Ishikawa (cell line): Measurements from ENCODE around the gene CALR.

Experiments
- CEBPB ChIP-seq: IDR thresholded peaks from 2 replicates; pipeline ENCODE4 v1.6.1; 2012
- CREB1 ChIP-seq: IDR thresholded peaks from 2 replicates; pipeline ENCODE4 v1.6.1; 2012; ENCODE audit warnings: low read depth
- EGR1 ChIP-seq: IDR thresholded peaks from 2 replicates; pipeline ENCODE4 v1.6.1; 2012
- EP300 ChIP-seq: IDR thresholded peaks from 2 replicates; pipeline ENCODE4 v1.6.1; 2012; ENCODE audit warnings: borderline replicate concordance
- FOXM1 ChIP-seq: IDR thresholded peaks from 2 replicates; pipeline ENCODE4 v1.6.1; 2012; ENCODE audit warnings: low read depth, borderline replicate concordance
- NFIC ChIP-seq: IDR thresholded peaks from 2 replicates; pipeline ENCODE4 v1.6.1; 2012
- RAD21 ChIP-seq: IDR thresholded peaks from 2 replicates; pipeline ENCODE4 v1.6.1; 2012; ENCODE audit warnings: low read depth
- TAF1 ChIP-seq: IDR thresholded peaks from 2 replicates; pipeline ENCODE4 v1.6.1; 2012; ENCODE audit warnings: low read depth, mild to moderate bottlenecking
- TCF12 ChIP-seq: IDR thresholded peaks from 2 replicates; pipeline ENCODE4 v1.6.1; 2012; ENCODE audit warnings: low read depth
- TEAD4 ChIP-seq: IDR thresholded peaks from 2 replicates; pipeline ENCODE4 v1.6.1; 2012
- YY1 ChIP-seq: IDR thresholded peaks from 2 replicates; pipeline ENCODE4 v1.6.1; 2012; ENCODE audit warnings: low read depth
- ZBTB7A ChIP-seq: IDR thresholded peaks from 2 replicates; pipeline ENCODE4 v1.6.1; 2012; ENCODE audit warnings: low read depth
- TF ChIP-seq, protein P1 (sequence below): IDR thresholded peaks from 2 replicates; pipeline ENCODE4 v1.6.1; 2012
- TF ChIP-seq, protein P2 (sequence below): IDR thresholded peaks from 2 replicates; pipeline ENCODE4 v1.6.1; 2012
- TF ChIP-seq, protein P3 (sequence below): IDR thresholded peaks from 2 replicates; pipeline ENCODE4 v1.6.1; 2012; ENCODE audit warnings: low read depth, mild to moderate bottlenecking

Gene CALR

DNA sequence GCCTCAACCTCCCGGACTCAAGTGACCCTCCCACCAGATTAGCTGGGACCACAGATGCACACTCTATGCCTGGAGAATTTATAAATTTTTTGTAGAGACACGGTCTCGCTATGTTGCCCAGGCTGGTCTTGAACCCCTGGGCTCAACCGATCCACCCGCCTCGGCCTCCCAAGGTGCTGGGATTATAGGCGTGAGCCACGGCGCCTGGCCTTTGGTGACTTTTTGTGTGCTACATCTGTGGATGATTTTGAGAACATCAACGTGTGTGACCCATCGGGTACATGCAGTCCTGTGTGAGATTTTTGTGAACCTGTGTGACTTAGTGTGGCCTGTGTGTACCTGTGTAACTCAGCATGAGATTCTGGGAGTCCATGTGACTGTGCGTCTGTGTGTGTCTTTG is 48.3 kb downstream of the CALR start:
- TF ChIP-seq EGR1 (no peak), YY1 (no peak), FOXM1 (no peak), ZBTB7A (no peak)

DNA sequence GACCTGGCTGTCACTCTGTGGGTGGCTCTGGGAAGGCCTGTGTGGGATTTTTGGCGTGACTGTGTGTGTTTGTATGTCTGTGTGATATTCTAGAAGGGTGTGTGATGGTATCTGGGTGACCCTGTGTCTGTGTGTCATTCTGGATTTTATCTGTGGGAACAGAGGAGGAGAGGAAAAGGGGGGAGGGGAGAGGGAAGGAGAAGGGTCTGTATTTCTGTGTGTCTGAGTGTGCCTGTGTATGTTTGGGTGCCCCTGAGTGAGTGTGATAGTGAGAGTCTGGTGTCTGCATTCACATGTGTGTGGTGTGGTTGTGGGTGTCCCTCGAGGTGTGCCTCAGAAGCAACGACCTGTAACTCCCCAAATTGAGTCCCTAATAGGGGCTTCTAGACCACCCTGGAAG is 48.8 kb downstream of the CALR start:
- no peak for TF ChIP-seq RAD21
- TF ChIP-seq, protein P1, sequence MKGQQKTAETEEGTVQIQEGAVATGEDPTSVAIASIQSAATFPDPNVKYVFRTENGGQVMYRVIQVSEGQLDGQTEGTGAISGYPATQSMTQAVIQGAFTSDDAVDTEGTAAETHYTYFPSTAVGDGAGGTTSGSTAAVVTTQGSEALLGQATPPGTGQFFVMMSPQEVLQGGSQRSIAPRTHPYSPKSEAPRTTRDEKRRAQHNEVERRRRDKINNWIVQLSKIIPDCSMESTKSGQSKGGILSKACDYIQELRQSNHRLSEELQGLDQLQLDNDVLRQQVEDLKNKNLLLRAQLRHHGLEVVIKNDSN = no peak

DNA sequence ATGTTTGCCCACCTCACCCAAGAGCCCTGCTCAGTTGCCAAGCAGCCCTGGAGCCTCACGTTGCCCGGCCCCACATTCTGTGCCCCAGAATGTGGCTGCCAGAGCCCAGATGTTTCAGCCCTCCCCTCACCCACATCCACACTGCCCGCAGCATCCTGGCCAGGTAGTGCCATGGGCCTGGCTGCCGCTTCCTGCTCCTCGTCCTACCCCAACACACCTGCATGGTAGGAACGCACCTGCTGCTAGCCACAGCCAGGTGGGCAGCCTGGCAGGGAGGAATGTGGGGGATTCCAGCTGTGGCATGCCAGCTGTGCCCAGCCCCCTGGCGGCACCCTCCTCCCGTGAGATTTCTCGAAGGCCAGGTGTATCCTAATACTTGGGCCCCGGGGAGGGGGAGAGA is 49.4 kb downstream of the CALR start:
- no peak for TF ChIP-seq CEBPB
- TF ChIP-seq EGR1 = no peak

DNA sequence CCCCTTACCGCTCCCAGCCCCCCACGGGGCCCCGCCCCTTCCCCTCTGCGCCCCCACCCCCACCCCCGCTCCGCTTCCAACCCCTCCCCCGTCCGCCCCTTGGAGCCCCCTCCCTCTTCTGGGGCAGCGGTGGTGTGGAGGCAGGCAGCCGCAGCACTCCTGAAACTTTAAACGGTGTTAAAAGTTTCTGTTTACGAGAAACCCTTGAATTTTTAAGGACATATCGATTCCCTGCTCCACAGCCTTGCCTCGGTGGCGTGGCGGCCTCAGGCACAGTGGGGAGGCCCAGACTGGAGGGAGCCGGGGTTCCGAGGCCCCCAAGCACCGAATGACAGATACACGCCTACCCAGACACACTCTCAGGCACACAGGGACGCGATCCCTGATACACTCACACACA is 52.0 kb downstream of the CALR start:
- TF ChIP-seq TCF12 = no peak

DNA sequence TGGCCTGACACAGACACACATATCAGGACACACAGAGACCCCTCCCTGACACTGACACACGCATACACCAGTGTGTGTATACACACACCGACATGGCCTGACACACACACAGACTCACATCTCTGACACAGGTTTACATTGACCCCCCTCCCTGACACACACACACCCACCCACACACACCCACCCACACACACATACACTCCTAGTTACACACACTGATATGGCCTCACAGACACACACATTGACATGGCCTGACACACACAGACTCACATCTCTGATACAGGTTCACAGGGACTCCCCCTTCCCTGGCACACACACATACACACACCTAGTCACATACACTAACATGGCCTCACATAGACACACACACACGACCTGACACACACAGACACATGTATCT is 52.4 kb downstream of the CALR start:
- TF ChIP-seq CEBPB (no peak), TAF1 (no peak), EP300 (no peak)
- TF ChIP-seq, protein P1 = no peak

DNA sequence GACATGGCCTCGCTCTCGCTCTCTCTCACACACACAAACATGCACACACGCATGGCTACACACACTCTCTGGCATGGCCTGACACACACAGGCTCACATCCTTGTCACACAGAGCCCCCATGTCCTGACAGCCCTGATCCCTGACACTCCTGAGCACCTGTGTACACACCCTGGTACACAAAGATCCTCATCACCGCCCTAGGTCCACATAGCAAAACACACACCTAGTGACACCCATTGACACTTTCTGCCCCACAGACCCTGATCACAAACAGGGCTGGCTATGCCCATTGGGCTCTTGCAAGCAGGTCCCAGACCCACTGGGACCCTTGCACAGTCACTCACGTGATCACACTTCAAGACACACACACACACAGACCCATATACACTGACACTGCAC is 52.9 kb downstream of the CALR start:
- TF ChIP-seq FOXM1 (no peak), ZBTB7A (no peak), CREB1 (no peak), TAF1 (no peak), NFIC (no peak), EGR1 (no peak), TEAD4 (no peak), EP300 (no peak), TCF12 (no peak), YY1 (no peak), CEBPB (no peak), RAD21 (no peak)
- TF ChIP-seq, protein P2, sequence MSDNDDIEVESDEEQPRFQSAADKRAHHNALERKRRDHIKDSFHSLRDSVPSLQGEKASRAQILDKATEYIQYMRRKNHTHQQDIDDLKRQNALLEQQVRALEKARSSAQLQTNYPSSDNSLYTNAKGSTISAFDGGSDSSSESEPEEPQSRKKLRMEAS = no peak
- TF ChIP-seq, protein P3, sequence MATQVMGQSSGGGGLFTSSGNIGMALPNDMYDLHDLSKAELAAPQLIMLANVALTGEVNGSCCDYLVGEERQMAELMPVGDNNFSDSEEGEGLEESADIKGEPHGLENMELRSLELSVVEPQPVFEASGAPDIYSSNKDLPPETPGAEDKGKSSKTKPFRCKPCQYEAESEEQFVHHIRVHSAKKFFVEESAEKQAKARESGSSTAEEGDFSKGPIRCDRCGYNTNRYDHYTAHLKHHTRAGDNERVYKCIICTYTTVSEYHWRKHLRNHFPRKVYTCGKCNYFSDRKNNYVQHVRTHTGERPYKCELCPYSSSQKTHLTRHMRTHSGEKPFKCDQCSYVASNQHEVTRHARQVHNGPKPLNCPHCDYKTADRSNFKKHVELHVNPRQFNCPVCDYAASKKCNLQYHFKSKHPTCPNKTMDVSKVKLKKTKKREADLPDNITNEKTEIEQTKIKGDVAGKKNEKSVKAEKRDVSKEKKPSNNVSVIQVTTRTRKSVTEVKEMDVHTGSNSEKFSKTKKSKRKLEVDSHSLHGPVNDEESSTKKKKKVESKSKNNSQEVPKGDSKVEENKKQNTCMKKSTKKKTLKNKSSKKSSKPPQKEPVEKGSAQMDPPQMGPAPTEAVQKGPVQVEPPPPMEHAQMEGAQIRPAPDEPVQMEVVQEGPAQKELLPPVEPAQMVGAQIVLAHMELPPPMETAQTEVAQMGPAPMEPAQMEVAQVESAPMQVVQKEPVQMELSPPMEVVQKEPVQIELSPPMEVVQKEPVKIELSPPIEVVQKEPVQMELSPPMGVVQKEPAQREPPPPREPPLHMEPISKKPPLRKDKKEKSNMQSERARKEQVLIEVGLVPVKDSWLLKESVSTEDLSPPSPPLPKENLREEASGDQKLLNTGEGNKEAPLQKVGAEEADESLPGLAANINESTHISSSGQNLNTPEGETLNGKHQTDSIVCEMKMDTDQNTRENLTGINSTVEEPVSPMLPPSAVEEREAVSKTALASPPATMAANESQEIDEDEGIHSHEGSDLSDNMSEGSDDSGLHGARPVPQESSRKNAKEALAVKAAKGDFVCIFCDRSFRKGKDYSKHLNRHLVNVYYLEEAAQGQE = no peak

DNA sequence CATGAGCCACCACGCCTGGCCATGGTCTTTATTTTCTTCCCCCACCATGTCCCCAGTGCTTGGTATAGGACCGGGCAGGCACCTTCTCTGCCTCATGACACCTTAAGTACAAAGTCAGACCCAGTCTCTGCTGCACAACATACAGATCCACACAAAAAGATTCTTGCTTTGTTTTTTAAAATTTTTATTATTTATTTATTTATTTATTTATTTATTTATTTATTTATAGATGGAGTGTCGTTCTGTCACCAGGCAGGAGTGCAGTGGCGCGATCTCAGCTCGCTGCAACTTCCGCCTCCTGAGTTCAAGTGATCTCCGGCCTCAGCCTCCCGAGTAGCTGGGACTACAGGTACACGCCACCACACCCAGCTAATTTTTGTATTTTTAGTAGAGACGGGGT is 54.3 kb downstream of the CALR start:
- TF ChIP-seq TCF12 = no peak

DNA sequence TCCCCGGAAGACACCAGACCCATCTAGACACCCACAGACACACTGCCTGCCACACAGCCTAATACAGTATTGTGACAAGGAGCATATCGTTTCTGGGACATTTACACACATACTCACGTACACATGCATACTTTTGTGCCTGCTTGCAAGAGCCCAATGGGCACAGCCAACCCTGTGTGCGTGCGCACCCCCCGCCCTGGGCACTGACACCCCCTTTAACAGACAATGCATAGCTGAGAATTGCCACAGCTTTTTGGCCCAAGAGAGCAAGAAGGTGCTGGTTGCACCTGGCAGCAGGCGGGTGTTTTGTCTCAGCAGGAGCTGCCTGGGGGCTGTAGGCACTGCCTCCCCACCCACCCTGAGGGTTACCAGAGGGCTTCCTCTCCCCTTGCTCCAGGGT is 55.2 kb downstream of the CALR start:
- TF ChIP-seq YY1 (no peak), FOXM1 (no peak), TCF12 (no peak), TEAD4 (no peak), TAF1 (no peak), ZBTB7A (no peak), EP300 (no peak), CREB1 (no peak), EGR1 (no peak)
- TF ChIP-seq, protein P1 = no peak
- TF ChIP-seq, protein P2 = no peak
- TF ChIP-seq, protein P3 = no peak
